ENCODE measurements around the gene MIF.
A peak's percentile ranks its signal among the peaks of the same experiment; 100 is the strongest.
"Not testable (repeated sequence)": the region's sequence is repeated elsewhere in the genome, so short reads cannot be mapped to it uniquely, and the experiment has no call there.

The MIF gene

DNA sequence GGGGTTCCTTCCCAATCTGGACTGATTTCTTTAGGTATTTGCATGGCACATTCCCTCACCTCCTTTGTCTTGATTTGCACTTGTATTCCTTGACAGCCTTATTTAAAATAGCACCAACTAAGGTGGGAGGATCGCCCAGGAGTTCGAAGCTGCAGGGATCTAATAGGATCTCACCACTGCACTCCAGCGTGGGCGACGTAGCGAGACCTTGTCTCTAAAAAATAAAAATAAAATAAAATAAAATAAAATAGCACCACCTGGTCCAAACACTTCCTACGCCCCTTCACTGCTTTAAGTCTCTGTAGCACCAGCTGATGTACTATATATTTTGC, 35.7 kb upstream of the MIF start:
- no peaks in the 10 kb centered on the region for H3K9me3 ChIP-seq
- peak overlapping the region; percentile 98 for H3K4me3 ChIP-seq (ENCODE audit: low read depth, low read length)
- H3K27me3 ChIP-seq = no peaks in the 10 kb centered on the region
- TF ChIP-seq, protein P1, sequence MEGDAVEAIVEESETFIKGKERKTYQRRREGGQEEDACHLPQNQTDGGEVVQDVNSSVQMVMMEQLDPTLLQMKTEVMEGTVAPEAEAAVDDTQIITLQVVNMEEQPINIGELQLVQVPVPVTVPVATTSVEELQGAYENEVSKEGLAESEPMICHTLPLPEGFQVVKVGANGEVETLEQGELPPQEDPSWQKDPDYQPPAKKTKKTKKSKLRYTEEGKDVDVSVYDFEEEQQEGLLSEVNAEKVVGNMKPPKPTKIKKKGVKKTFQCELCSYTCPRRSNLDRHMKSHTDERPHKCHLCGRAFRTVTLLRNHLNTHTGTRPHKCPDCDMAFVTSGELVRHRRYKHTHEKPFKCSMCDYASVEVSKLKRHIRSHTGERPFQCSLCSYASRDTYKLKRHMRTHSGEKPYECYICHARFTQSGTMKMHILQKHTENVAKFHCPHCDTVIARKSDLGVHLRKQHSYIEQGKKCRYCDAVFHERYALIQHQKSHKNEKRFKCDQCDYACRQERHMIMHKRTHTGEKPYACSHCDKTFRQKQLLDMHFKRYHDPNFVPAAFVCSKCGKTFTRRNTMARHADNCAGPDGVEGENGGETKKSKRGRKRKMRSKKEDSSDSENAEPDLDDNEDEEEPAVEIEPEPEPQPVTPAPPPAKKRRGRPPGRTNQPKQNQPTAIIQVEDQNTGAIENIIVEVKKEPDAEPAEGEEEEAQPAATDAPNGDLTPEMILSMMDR (IDR thresholded peaks at IDR 0.05; ENCODE audit: low read depth, low read length) = no peak
- no peak for DNase-seq
- no peaks in the 10 kb centered on the region for H3K36me3 ChIP-seq
- peaks cover 8% of the 10 kb centered on the region for H3K4me1 ChIP-seq

DNA sequence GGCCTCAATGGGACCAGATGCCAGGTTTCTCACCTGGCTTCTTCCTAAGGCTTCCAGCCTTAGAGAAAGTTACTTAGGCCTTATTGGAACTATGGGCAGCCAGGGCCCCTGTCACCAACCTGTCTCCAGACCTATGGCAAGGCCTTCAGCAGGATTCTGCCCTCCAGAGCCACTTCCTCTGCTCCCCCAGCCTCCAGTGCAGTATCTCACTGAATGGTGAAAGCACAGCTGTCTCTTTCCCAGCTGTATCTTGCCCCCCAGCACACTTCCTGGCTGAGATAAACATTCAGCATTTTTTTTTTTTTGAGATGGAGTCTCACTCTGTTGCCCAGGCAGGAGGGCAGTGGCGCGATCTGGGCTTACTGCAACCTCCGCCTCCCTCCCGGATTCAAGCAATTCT, 35.0 kb upstream of the MIF start:
- H3K4me1 ChIP-seq = peaks cover 8% of the 10 kb centered on the region
- H3K4me3 ChIP-seq (ENCODE audit: low read depth, low read length) = no peak overlapping the region
- H3K9me3 ChIP-seq = no peaks in the 10 kb centered on the region
- H3K36me3 ChIP-seq = no peaks in the 10 kb centered on the region
- no peaks in the 10 kb centered on the region for H3K27me3 ChIP-seq
- DNase-seq = no peak
- TF ChIP-seq, protein P1 (IDR thresholded peaks at IDR 0.05; ENCODE audit: low read depth, low read length) = no peak

DNA sequence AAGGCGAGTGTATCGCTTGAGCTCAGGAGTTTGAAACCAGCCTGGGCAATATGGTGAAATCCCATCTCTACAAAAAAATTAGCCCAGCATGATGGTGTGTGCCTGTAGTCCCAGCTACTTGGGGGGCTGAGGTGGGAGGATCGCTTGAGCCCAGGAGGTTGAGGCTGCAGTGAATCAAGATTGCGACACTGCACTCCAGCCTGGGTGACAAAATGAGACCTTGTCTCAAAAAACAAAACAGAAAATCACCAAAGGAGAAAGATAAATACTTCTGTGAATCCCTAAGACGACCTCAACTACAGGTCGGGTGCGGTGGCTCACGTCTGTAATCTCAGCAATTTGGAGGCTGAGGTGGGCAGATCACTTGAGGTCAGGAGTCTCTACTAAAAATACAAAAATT, 34.0 kb upstream of the MIF start:
- H3K36me3 ChIP-seq; H3K27me3 ChIP-seq; H3K4me3 ChIP-seq (ENCODE audit: low read depth, low read length); DNase-seq; H3K9me3 ChIP-seq; H3K4me1 ChIP-seq: not testable (repeated sequence)

DNA sequence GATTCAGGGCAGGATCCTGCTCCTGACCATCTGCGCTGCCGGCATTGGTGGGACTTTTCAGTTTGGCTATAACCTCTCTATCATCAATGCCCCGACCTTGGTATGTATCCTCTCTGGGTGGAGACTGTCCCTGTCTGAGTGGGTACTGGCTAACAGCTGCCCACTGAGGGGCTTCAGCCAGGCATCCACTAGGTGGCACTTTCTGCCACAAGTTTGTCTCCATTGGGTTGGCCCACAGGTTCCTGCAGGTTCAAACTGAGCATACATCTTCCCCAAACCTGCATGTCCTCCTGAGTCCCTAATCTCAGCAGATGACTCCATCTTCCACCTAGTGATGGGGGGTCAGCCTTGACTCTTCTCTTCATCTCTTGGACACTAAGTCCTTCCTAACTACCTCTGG, 32.1 kb upstream of the MIF start:
- Histone ChIP-seq H3K9me3 (no peaks in the 10 kb centered on the region), H3K27me3 (no peaks in the 10 kb centered on the region), H3K36me3 (no peaks in the 10 kb centered on the region), H3K4me1 (peaks cover 5% of the 10 kb centered on the region; the same call in 1 of the 2 replicates), H3K4me3 (ENCODE audit: low read depth, low read length) (no peak overlapping the region)
- peak; percentile 77 for DNase-seq
- TF ChIP-seq, protein P1 (IDR thresholded peaks at IDR 0.05; ENCODE audit: low read depth, low read length) = peak; percentile 91

DNA sequence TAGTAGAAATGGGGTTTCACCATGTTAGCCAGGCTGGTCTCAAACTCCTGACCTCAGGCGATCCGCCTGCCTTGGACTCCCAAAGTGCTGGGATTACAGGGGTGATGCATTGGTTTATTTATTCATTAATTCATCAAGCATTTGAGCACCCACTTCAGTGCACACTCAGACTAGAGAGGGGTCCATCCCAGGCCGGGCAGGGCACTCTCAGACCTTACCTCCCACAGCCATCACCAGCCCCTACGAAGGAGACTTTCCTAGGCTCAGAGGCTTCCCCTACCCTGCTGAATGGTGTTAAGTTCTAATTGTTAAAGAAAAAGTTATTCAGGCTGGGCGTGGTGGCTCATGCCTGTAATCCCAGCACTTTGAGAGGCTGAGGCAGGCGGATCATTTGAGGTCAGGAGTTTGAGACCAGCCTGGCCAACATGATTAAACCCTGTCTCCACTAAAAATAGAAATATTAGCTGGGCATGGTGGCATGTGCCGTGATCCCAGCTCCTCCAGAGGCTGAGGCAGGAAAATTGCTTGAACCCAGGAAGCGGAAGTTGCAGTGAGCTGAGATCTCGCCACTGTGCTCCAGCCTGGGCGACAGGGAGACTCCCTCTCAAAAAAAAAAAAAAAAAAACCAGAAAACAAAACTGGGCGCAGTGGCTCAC, 29.6 kb upstream of the MIF start:
- not testable (repeated sequence) for H3K9me3 ChIP-seq; H3K4me1 ChIP-seq; H3K4me3 ChIP-seq (ENCODE audit: low read depth, low read length); H3K27me3 ChIP-seq; DNase-seq
- H3K36me3 ChIP-seq = peaks cover 14% of the 10 kb centered on the region

DNA sequence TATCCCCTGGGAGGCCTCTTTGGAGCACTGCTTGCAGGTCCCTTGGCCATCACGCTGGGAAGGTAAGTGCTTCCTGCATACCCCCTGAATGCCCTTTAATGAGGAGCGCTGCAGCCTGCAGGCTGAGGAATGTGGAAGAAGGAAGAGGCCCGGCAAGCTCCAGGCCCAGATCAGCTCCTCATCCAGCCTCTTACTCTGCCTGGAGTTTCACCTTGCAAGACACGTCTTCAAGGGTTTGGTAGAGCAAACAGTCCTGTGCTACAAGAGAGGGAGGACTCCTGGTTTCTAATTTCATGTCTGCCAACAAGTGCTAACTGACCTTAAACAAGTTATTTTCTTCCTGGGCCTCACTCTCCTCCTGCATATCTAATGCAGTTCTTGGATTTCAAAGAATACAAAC, 25.6 kb upstream of the MIF start:
- Histone ChIP-seq H3K27me3 (no peaks in the 10 kb centered on the region), H3K36me3 (peaks cover 14% of the 10 kb centered on the region), H3K4me3 (ENCODE audit: low read depth, low read length) (no peak overlapping the region), H3K9me3 (no peaks in the 10 kb centered on the region), H3K4me1 (no peaks in the 10 kb centered on the region)
- TF ChIP-seq, protein P1 (IDR thresholded peaks at IDR 0.05; ENCODE audit: low read depth, low read length) = no peak
- no peak for DNase-seq

DNA sequence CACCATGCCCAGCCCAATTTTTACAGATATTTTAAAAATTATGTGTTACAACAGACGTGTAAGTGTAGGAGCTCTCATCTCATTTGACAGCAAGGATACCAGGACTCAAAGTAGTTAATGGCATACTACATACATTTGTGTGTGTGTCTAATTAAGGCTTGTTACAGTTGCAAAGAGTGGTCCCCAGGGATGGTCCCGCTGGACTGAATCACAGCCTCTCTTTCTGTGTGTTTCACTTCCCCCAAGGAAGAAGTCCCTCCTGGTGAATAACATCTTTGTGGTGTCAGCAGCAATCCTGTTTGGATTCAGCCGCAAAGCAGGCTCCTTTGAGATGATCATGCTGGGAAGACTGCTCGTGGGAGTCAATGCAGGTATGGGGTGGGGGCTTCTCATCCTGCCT, 19.3 kb upstream of the MIF start:
- no peak overlapping the region for H3K4me3 ChIP-seq (ENCODE audit: low read depth, low read length)
- DNase-seq = no peak
- no peaks in the 10 kb centered on the region for H3K4me1 ChIP-seq
- no peaks in the 10 kb centered on the region for H3K27me3 ChIP-seq
- peaks cover 2% of the 10 kb centered on the region; the same call in 1 of the 2 replicates for H3K36me3 ChIP-seq
- TF ChIP-seq, protein P1 (IDR thresholded peaks at IDR 0.05; ENCODE audit: low read depth, low read length) = no peak
- H3K9me3 ChIP-seq = no peaks in the 10 kb centered on the region
